A204.1 (cell line): ENCODE measurements around the gene PLK5.
"Not testable (repeated sequence)": the region's sequence is repeated elsewhere in the genome, so short reads cannot be mapped to it uniquely, and the experiment has no call there.

Experiments
- FAIRE-seq: peaks from 2 replicates; lab custom pipeline; 2012; peaks lifted over from hg19 to GRCh38; lab: Jason Lieb, UNC

Gene PLK5

DNA sequence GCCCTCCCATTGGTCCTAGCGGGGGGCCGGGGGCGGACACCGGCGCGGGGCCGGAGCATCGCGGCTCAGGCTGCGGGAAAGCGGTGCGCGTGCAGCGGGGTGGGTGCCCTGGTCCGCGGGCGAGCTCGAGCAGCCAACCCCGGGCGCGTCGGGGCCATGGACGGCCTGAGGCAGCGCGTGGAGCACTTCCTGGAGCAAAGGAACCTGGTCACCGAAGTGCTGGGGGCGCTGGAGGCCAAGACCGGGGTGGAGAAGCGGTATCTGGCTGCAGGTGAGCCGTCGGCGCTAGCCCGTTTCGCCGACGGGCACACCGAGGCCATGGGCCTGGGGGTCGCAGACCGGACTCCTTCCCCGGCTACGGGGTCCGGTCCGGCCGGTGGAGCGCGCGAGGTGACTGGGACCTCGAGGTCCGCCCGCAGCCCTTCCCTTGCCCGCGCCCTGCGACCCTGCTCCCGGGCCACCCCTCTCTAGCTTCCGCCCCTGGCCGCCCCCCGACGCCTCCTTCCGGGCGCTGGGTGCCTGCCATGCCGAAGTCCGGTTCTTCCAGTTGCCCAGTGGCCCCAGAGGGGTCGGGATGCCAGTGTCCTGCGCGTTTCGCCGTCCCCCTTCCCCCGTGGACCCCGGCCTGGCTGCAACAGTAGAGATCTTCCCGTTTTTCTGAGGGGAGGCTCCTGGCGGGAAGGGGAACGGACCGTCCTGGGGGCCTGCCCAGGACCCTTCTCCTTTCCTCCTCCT is 32.6 kb upstream of the PLK5 start, which contains the start of gene REEP6:
TSS of gene REEP6 (plus strand) at position 68 of the 735 bp plus-strand sequence. CDS start at position 157, 89 bp downstream.
- FAIRE-seq, result no peak

DNA sequence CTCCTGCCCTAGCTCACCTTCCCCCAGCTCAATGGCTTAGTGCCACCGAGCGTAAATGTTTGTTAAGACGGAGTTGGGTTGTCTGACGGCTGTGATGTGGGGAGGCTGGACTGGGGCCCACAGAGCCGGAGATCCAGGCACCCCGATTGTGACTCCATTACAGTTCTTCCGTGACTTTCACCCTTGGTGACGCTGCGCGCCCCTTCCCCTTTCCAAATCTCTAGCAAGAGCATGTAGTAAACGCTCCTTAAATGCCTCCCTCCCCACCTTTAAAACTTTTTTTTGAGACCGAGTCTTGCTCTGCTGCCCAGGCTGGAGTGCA is 32.1 kb upstream of the PLK5 start:
- FAIRE-seq, result no peak

DNA sequence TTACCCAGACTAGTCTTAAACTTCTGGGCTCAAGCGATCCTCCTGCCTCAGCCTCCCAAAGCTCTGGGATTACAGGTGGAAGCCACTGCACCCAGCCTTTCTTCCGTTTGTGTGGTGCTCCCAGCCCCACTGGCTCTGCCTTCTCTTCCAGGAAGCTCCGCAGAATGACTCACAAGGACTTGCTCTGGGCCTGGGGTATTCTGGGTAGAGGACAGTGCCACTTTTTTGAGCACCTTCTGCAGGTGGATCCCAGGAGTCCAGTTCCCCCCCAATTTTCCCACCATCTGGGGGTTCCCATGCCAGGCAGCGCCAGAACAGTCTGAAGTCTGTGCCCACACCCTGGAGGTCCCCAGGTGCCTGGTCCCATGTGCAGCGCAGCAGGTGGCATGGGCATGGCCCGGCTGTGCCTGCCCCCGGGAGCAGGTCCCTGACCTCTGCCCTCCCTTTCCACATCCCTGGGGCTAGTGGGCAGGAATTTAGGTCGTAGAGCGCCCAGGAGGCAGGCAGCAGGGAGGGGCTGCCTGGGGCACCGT is 31.3 kb upstream of the PLK5 start:
- FAIRE-seq, result no peak

DNA sequence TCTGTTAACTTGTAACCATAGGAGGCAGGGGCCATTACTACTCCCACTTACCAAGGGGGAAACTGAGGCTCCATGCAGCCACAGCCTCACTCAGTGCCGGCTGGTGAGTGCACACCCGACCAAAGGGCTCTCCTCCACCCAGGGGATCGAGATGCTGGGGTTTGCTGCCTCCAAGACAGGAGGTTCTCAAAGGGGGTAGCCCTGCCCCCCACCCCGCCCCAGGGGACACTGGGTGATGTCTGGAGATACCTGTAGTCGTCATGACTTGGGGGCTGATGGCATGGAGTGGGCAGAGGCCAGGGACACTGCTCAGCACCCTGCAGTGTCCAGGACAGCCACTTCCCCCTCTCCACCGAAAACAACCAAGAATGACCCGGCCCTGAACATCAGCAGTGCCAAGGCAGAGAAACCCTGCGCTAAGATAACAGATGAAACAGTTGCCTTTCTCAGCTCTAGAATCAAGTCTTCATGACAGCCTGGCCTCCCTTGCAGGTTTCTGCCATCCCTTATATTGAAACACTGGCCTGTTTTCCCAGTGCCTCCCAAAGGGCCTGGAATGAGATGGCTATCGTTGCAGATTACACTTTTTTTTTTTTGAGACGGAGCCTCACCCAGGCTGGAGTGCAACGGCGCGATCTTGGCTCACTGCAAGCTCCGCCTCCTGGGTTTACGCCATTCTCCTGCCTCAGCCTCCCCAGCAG is 29.6 kb upstream of the PLK5 start:
- no peak for FAIRE-seq

DNA sequence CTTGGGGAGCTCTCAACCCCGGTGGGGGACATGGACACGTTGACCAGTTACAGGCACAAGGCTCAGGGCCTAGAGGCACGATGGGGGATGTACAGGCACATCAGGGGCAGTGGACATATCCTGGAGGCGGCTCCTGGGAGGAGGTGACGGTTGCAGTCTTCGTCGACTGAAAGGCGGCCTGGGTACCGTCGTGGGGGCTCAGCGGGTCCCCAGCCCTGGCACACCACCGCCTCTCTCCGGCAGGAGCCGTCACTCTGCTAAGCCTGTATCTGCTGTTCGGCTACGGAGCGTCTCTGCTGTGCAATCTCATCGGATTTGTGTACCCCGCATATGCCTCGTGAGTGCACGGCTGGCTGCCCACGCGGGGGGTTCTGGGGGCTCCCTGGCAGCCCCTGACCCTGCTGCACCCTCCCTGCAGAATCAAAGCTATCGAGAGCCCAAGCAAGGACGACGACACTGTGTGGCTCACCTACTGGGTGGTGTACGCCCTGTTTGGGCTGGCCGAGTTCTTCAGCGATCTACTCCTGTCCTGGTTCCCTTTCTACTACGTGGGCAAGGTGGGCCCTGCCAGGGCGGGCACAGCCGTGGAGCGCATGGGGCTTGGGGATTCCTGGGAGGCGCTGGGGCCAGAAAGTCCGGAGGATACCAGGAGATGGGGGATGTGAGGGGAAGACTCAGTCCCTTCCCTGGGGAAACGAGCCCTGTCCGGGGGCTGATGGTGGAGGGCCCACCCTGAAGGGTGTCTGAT is 28.7 kb upstream of the PLK5 start:
- no peak for FAIRE-seq

DNA sequence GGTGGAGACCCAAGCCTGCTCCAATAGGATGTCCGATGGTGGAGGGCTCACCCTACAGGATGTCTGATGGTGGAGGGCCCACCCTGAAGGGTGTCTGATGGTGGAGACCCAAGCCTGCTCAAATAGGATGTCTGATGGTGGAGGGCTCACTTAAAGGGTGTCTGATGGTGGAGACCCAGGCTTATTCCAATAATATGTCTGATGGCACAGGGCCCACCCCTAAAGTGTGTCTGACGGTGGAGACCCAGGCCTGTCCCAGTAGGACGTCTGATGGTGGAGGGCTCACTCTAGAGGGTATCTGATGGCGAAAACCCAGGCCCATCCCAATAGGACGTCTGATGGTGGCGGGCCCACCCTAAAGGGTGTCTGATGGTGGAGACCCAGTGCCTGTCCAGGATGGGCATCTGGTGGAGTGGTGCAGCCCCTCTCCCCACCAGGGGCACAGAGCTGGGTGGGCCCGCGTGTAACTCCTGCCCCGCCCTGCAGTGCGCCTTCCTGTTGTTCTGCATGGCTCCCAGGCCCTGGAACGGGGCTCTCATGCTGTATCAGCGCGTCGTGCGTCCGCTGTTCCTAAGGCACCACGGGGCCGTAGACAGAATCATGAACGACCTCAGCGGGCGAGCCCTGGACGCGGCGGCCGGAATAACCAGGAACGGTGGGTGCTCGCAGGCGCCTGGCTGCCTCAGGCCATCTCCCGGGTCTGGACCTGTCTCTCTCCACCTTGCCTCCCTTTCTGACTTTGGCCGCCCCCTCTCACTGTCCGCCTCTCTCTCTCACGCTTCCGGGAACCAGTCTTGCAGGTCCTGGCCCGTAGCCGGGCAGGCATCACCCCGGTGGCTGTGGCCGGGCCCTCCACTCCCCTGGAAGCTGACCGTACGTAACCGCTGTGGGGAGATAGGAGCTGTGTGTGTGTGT is 27.8 kb upstream of the PLK5 start:
- no peak for FAIRE-seq

DNA sequence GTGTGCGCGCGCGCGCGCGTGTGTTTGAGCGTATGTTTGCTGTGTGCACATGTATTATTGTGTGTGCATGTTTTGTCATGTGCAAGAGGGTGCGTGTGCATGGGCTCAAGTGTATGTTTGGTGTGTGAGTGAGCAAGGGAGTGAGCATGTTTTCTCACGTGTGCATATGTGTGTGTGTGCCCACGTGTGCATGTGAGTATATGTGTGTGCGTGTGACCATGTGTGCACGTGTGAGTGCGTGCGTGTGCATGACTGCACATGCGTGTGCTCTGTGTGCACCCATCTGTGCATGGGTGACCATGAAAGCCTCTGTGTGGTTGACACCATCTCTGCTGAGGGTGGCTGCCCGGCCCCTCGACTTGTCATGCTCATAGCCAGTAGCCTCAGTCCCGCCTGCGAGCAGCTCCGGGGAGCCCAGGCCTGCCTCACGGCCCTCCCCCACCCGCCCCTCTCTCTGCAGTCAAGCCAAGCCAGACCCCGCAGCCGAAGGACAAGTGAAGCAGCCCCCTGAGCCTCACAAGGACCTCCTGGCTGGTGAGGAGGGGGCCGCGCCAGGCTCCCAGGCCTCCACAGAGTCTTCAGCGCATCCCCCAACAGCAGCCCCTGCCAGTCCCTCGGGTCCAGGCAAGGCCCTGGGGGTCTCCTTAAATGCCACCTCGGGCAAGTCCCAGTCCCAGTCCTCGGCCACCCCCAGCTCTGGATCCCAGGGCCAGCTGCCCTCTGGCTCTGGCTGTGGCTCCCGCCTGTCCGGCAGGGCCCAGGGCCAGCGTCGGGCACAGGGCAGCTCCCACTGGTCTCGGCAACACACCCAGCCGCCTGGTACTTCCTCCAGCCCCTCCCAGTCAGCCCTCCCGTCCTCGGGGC is 26.9 kb upstream of the PLK5 start:
- no peak for FAIRE-seq

DNA sequence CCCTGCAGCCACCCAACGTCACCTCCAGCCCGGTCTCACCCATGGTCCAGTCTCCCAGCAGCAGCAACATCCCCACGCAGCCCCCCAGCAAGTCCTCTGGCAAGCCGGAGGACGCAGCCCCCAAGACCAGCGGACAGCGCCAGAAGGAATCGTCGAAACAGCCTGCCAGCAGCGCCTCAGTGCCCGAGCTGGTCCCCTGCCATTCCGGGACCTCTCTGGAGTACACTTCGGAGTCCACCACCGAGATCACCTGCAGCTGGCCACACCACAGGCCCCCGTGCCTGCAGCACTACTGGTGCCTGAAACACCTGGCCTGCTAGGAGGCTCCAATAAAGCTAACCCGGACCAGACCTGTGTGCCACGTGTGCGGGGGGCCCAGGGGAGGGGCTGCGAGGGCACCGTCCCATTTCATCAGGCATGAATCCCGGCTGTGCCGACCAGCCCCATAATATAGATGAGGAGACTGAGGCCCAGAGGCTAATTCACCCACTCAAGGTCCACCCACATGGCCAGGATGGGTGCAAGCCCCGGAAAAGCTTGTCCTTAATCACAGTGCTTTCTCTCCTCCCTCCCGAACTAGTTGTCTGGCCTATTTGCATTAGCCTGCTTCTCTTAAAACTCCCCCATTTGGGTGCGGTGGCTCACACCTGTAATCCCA is 26.2 kb upstream of the PLK5 start:
- FAIRE-seq, result no peak

DNA sequence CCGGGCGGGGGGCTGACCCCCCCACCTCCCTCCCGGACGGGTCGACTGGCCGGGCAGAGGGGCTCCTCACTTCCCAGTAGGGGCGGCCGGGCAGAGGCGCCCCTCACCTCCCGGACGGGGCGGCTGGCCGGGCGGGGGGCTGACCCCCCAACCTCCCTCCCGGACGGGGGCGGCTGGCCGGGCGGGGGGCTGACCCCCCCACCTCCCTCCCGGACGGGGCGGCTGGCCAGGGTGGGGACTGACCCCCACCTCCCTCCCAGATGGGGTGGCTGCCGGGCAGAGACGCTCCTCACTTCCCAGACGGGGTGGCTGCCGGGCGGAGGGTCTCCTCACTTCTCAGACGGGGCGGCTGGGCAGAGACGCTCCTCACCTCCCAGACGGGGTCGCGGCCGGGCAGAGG is 24.6 kb upstream of the PLK5 start:
- not testable (repeated sequence) for FAIRE-seq

DNA sequence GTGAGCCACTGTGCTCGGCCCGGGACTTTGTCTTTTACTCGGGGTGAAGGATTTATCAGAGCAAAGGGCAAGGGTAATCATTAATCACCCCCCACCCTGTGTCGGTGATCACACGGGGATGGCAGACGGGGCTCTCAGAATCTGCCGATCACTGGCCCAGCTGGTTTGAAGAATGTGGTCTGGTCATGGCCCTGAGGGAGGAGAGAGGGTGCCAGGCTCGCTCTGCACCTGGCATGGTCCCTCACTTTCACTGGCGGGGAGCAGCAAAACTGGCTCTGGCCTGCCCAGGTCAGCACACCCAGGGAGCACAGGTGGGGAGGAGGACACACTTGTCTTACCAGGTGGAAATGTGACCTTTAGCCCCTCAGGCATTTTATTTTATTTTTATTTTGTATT is 22.7 kb upstream of the PLK5 start:
- FAIRE-seq, result no peak

DNA sequence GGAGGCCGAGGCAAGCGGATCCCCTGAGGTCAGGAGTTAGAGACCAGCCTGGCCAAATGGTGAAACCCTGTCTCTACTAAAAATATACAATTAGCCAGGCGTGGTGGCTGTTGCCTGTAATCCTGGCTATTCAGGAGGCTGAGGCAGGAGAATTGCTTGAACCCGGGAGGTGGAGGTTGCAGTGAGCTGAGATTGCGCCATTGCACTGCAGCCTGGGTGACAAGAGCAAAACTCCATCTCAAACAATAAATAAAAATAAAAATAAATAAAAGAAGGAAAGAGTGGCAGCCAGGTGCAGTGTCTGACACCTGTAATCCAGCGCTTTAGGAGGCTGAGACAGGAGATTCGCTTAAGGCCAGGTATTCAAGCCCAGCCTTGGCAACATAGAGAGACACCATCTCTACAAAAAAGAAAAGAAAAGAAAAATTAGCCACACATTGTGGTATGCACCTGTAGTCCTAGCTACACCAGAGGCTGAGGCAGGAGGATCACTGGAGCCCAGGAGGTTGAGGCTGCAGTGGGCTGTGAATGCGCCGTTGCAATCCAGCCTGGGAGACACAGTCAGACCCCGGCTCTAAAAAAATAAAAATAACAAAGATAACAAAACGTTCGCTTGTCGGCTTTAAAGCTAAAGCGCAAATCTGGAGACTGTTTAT is 21.3 kb upstream of the PLK5 start:
- FAIRE-seq, result no peak

DNA sequence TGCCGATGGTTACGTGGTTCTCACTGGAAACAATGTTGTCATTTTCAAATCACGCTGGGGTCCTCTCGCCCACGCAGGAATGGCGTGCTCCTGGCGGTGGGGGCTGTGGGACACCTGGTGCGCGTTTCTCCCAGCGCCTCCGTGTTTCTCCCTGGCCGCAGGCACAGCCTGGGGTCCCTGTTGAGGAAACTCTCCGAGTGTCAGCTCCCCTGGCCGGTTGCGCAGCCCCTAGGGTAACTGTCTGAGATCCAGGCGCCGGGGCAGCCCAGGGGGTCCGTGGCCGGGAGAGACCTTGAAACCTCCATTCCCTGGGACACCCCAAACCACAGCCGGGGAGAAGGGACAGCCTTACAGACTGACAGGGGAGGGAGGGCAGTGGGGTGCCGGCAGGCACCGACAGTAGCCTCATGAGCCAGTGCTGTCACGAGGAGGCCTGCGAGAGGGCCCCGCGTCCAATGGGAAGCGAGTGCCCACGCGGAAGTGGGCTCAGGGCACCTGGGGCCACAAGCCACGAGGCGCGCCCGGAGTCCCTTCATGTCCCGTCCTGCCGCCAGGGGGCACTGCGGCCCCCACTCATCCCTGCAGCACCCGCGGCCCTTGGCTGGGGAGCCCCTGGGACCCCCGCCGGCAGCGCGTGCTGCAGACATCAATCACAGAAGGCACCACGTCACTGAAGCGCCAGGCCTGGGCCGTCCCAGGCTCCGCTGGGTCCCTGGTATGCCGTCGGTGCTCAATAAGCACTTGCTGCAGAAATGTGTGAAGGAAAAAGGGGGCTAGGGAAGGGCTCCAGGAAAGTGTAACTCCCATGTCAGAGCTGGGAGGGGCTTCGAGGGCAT is 20.6 kb upstream of the PLK5 start:
- FAIRE-seq, result no peak

DNA sequence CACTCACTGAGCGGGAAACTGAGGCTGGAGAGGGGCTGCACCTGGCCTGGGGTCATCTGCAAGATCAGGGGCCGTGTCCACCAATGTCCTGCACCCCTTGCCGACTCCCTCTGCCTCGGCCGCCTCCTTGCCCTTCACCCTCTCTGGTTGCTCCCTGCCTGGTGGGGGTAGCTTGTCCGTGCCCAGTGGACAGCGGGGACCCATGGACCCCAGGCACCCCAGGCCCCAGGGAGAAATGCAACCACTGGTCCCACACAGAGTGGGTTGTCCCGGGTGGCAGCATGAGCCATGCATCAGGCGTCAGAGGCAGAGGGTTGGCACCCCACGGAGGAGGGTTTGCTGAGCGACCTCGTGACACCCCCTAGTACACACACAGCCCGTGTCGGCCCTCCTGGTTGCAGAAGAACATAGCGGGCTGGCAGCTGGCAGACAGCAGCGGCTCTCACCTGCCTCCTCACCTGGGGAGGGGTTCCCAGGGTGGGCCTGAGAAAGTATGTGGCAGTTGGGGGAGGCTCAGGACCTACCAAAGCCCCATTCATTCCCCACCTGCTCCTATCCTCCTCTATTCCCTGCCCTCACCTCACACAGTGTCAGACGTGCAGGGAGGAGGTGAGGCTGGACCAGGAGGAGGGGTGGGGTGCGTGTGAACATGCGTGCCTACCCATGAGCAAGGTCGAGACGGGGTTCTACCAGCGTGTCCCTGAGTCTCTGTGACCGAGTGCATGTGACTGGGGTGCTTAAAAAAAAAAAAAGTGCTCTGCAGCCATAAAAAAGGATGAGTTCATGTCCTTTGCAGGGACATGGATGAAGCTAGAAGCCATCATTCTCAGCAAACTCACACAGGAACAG is 19.7 kb upstream of the PLK5 start:
- no peak for FAIRE-seq

DNA sequence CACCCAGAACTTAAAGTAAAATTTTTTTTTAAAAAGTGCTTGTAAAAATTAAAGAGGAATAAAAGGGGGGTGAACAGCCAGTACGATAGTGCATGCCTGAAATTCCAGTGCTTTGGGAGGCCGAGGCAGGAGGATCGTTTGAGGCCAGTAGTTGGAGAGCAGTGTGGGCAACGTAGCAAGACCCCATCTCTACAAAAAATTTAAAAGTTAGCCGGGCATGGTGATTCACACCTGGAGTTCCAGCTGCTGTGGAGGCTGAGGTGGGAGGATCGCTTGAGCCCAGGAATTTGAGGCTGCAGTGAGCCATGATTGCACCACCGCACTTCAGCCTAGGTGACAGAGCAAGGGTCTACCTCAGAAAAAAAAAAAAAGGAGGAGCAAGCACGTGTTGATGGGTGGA is 18.9 kb upstream of the PLK5 start:
- no peak for FAIRE-seq

DNA sequence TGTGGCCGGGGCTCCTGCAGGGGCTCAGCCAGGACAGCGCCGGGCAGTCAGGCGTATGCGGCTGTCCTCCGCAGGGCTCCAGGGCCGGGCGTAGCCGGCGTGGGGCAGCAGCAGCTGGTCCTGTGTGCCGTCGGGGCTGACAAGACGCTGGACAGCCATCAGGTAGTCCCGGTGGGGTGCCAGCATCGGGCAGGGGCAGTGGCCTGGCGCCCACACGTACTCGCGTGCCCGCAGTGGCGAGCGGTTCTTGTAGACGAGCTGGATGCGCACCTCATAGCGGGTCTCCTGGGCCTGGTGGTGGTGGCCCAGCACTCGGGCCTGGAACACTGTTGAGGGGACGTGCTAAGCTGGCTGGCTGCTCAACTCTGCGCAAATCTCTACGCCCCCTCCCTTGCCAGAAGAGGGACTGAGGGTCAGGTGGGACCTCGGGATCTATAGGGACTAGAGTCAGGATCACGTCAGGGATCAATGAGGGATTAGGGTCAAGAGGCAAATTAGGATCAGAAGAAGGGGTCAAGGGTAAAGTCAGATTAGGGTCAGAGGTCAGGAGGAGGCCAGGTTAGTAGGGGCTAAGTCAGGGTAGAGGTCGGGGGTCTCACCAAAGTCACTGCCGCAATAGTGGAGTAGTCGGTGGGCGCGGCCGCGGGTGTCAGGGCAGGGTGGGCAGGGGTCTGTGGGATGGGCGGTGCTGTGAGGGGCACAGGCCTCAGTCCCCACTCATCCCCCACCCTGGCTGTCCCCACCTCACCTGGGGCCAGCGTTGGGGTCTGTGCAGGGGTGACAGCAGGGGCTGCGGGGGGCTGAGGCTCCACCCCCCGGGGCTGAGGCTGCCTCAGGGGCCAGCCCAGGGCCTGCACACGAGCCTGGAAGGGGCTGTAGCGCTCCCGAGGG is 17.6 kb upstream of the PLK5 start:
- no peak for FAIRE-seq

DNA sequence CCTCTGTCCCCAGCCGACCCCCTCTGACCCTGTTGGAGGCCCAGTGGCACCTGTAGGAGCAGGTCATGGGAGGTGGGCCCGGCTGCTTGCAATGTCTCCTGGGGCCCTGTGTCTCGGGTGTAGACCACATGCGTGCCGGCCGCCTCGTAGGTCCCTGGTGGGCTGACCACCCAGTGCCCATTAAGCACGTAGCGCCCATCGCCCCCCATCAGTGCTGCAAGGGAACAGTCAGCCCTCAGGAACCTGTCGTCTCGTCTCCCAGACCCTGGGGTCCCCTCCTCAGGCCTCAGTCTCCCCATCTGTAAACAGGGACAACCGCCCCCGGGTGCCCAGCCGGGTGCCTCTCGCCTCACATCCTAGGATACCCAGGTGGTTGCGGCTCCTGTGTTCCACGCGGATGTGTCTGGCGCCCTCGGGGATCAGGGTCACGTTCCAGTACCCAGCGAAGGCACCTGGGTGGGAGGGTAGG is 16.7 kb upstream of the PLK5 start:
- no peak for FAIRE-seq
